Gastrocnemius medialis (tissue), 4 donors: ENCODE measurements around the gene SUMF1.

Experiments used
- POLR2A ChIP-seq, 2 donors: fragments of 450-650 bp; IDR thresholded peaks; one replicate each; pipeline ENCODE4 v1.6.1; 2017; ENCODE audit warnings: antibody characterized with exemption in 2 of 2, mild to moderate bottlenecking in 2 of 2, moderate library complexity in 2 of 2
- TF ChIP-seq, protein P1 (sequence below), 5 experiments: fragments of 450-650 bp in 3 of 5; fragments of 200-600 bp in 2 of 5; sonication (generic) in 2 of 5; IDR thresholded peaks in 4 of 5; conservative IDR thresholded peaks in 1 of 5; 1 replicate in 4 of 5; 2 replicates in 1 of 5; pipeline ENCODE4 v1.5.1; 2016 to 2019; ENCODE audit warnings: antibody characterized with exemption in 5 of 5, mild to moderate bottlenecking in 3 of 5, moderate library complexity in 3 of 5

DNA sequence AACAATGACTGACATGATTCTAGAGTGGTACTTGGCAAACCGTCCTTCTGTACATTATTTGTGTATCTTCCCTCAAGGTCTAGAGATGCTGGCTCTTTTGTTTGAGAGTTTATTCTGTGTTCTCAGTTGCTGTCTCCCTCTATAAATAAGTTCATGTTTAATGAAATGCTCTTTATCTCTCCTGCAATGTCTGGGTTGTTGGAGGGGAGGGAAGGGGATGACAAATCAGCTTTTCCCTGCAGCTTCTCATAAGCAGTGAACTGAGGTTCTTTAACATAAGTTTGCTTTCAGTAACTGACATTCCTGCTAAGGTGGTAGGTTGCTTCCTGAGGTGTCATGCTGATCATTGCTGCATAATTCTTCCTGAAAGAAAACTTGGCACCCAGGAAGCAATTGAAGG lies 47.8 kb upstream of the SUMF1 start:
- TF ChIP-seq, protein P1, sequence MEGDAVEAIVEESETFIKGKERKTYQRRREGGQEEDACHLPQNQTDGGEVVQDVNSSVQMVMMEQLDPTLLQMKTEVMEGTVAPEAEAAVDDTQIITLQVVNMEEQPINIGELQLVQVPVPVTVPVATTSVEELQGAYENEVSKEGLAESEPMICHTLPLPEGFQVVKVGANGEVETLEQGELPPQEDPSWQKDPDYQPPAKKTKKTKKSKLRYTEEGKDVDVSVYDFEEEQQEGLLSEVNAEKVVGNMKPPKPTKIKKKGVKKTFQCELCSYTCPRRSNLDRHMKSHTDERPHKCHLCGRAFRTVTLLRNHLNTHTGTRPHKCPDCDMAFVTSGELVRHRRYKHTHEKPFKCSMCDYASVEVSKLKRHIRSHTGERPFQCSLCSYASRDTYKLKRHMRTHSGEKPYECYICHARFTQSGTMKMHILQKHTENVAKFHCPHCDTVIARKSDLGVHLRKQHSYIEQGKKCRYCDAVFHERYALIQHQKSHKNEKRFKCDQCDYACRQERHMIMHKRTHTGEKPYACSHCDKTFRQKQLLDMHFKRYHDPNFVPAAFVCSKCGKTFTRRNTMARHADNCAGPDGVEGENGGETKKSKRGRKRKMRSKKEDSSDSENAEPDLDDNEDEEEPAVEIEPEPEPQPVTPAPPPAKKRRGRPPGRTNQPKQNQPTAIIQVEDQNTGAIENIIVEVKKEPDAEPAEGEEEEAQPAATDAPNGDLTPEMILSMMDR (IDR thresholded peaks at IDR 0.05 in 4 of 5, conservative IDR thresholded peaks at IDR 0.05 in 1 of 5), result no peak
- TF ChIP-seq POLR2A (IDR thresholded peaks at IDR 0.05), result no peak
